Astrocyte (in vitro differentiated cells and primary cell): ENCODE measurements around the gene PTPN6. TPM values are rescaled to one million over a fixed set of nuclear protein-coding genes. Genes with fewer than 3 reads are reported as not detected.

ENCODE experiments used
- DNase-seq: peaks from one replicate; pipeline ENCODE4 v3.0.0-alpha.2; 2010; ENCODE audit warnings: low read depth
- FAIRE-seq: peaks from 2 replicates; lab custom pipeline; 2011; peaks lifted over from hg19 to GRCh38; lab: Jason Lieb, UNC
- H2AFZ ChIP-seq: 2 replicates; pipeline ENCODE4 v1.6.0; 2012; ENCODE audit warnings: low read depth, low read length, inconsistent platforms
- H3K27ac ChIP-seq: 2 replicates; pipeline ENCODE4 v1.5.1; 2011; ENCODE audit warnings: low read depth, low read length, inconsistent platforms
- H3K27me3 ChIP-seq: 2 replicates; pipeline ENCODE4 v1.6.0; 2011; ENCODE audit warnings: low read length, inconsistent platforms; ENCODE audit not compliant: insufficient read depth
- H3K36me3 ChIP-seq: 2 replicates; pipeline ENCODE4 v1.5.1; 2011; ENCODE audit warnings: low read length, inconsistent platforms; ENCODE audit not compliant: insufficient read depth
- H3K4me1 ChIP-seq: 2 replicates; pipeline ENCODE4 v1.5.1; 2011; ENCODE audit warnings: low read length, inconsistent platforms; ENCODE audit not compliant: insufficient read depth
- H3K4me2 ChIP-seq: 2 replicates; pipeline ENCODE4 v1.6.0; 2012; ENCODE audit warnings: low read length, inconsistent platforms
- H3K4me3 ChIP-seq: 2 replicates; pipeline ENCODE4 v1.5.1; 2011; ENCODE audit warnings: low read depth, mild to moderate bottlenecking, low read length, inconsistent platforms; ENCODE audit not compliant: insufficient read depth
- H3K79me2 ChIP-seq: 2 replicates; pipeline ENCODE4 v1.6.0; 2012; ENCODE audit warnings: mild to moderate bottlenecking, low read length, inconsistent platforms; ENCODE audit not compliant: insufficient read depth
- H3K9ac ChIP-seq: 2 replicates; pipeline ENCODE4 v1.6.0; 2012; ENCODE audit warnings: mild to moderate bottlenecking, low read length, inconsistent platforms
- H3K9me3 ChIP-seq: 2 replicates; pipeline ENCODE4 v1.5.1; 2012; ENCODE audit warnings: low read depth, mild to moderate bottlenecking, low read length, inconsistent platforms; ENCODE audit not compliant: insufficient read depth
- H4K20me1 ChIP-seq: 2 replicates; pipeline ENCODE4 v1.6.0; 2012; ENCODE audit warnings: low read length, inconsistent platforms; ENCODE audit not compliant: insufficient read depth
- H3K27ac Mint-ChIP-seq: one replicate; pipeline ENCODE4 v1.8.0; 2021; ENCODE audit warnings: mild to moderate bottlenecking, mixed read lengths; ENCODE audit not compliant: unreplicated experiment
- H3K27me3 Mint-ChIP-seq: one replicate; pipeline ENCODE4 v1.8.0; 2021; ENCODE audit warnings: low read depth, mixed read lengths; ENCODE audit not compliant: unreplicated experiment
- H3K36me3 Mint-ChIP-seq: one replicate; pipeline ENCODE4 v1.8.0; 2021; ENCODE audit warnings: low read depth, mixed read lengths; ENCODE audit not compliant: unreplicated experiment
- H3K4me1 Mint-ChIP-seq: one replicate; pipeline ENCODE4 v1.8.0; 2021; ENCODE audit warnings: low read depth, mixed read lengths; ENCODE audit not compliant: unreplicated experiment
- H3K4me3 Mint-ChIP-seq: one replicate; pipeline ENCODE4 v1.8.0; 2021; ENCODE audit warnings: mild to moderate bottlenecking, moderate library complexity, mixed read lengths; ENCODE audit not compliant: unreplicated experiment
- H3K9me3 Mint-ChIP-seq: one replicate; pipeline ENCODE4 v1.8.0; 2021; ENCODE audit warnings: mild to moderate bottlenecking, mixed read lengths; ENCODE audit not compliant: unreplicated experiment
- CTCF ChIP-seq: IDR thresholded peaks from 2 replicates; pipeline ENCODE4 v1.5.1; 2011; ENCODE audit warnings: low read depth, mild to moderate bottlenecking, inconsistent platforms, low read length, moderate library complexity; ENCODE audit not compliant: insufficient read depth
- EZH2 ChIP-seq: IDR thresholded peaks from 2 replicates; pipeline ENCODE4 v1.6.1; 2012; ENCODE audit warnings: mild to moderate bottlenecking, low read length, inconsistent platforms; ENCODE audit not compliant: insufficient read depth
- total RNA-seq: library from RNA; stranded (reverse); gene quantifications from 2 replicates; pipeline ENCODE4 v1.2.1, GENCODE V29; 2021

The PTPN6 gene
- total RNA-seq, 1 donor from 2014 or later, result 8.9 TPM

GRCh38 chr12:6928022-6928702 lies 23.0 kb upstream of the PTPN6 start:
- peak overlapping the region; percentile 98 for H3K4me2 ChIP-seq
- H3K27ac Mint-ChIP-seq, result peak overlapping the region; percentile 94
- H3K9ac ChIP-seq, result peak overlapping the region; percentile 94
- H4K20me1 ChIP-seq, result peaks cover 39% of the 10 kb centered on the region
- peak overlapping the region; percentile 78 for H3K27ac ChIP-seq
- DNase-seq (no peak), FAIRE-seq (no peak)
- H3K36me3 ChIP-seq, result no peaks in the 10 kb centered on the region
- H3K9me3 Mint-ChIP-seq, result no peaks in the 10 kb centered on the region
- peaks cover 3% of the 10 kb centered on the region for H3K36me3 Mint-ChIP-seq
- no peaks in the 10 kb centered on the region for H3K27me3 Mint-ChIP-seq
- TF ChIP-seq CTCF, result no peak
- TF ChIP-seq EZH2, result no peak
- peaks cover 59% of the 10 kb centered on the region for H3K79me2 ChIP-seq
- H3K9me3 ChIP-seq, result no peaks in the 10 kb centered on the region
- peaks cover 44% of the 10 kb centered on the region for H3K4me1 ChIP-seq
- no peak overlapping the region for H2AFZ ChIP-seq
- peak overlapping the region; percentile 85 for H3K4me3 ChIP-seq
- H3K4me1 Mint-ChIP-seq, result peaks cover 51% of the 10 kb centered on the region
- no peaks in the 10 kb centered on the region for H3K27me3 ChIP-seq
- H3K4me3 Mint-ChIP-seq, result peak overlapping the region; percentile 100

GRCh38 chr12:6928703-6929407 lies 22.3 kb upstream of the PTPN6 start:
- Histone ChIP-seq H3K9me3 (no peaks in the 10 kb centered on the region), H3K4me2 (peak overlapping the region; percentile 98), H3K4me1 (peaks cover 51% of the 10 kb centered on the region), H3K9ac (peak overlapping the region; percentile 94), H3K4me3 (peak overlapping the region; percentile 85), H3K79me2 (peaks cover 65% of the 10 kb centered on the region), H4K20me1 (peaks cover 46% of the 10 kb centered on the region), H3K36me3 (no peaks in the 10 kb centered on the region), H2AFZ (no peak overlapping the region), H3K27ac (peak overlapping the region; percentile 66), H3K27me3 (no peaks in the 10 kb centered on the region)
- no peak for TF ChIP-seq EZH2
- TF ChIP-seq CTCF, result no peak
- FAIRE-seq (no peak), DNase-seq (no peak)
- Mint-ChIP-seq H3K4me1 (peaks cover 58% of the 10 kb centered on the region), H3K27ac (peak overlapping the region; percentile 94), H3K27me3 (no peaks in the 10 kb centered on the region), H3K36me3 (peaks cover 5% of the 10 kb centered on the region), H3K4me3 (peak overlapping the region; percentile 100), H3K9me3 (no peaks in the 10 kb centered on the region)
